PC-9 (cell line): ENCODE results near the gene SLC6A15.

ENCODE experiments used
- EZH2 ChIP-seq: fragments of 200-600 bp; sonication (generic); IDR thresholded peaks from 2 replicates; pipeline ENCODE4 v1.8.0; 2017; ENCODE audit warnings: antibody characterized with exemption, low read depth
- TF ChIP-seq, protein P1 (sequence below): fragments of 200-600 bp; sonication (generic); conservative IDR thresholded peaks from 2 replicates; pipeline ENCODE4 v1.6.1; 2017; ENCODE audit warnings: mixed run types, antibody characterized with exemption, mild to moderate bottlenecking, moderate library complexity

- TF ChIP-seq, protein P1, sequence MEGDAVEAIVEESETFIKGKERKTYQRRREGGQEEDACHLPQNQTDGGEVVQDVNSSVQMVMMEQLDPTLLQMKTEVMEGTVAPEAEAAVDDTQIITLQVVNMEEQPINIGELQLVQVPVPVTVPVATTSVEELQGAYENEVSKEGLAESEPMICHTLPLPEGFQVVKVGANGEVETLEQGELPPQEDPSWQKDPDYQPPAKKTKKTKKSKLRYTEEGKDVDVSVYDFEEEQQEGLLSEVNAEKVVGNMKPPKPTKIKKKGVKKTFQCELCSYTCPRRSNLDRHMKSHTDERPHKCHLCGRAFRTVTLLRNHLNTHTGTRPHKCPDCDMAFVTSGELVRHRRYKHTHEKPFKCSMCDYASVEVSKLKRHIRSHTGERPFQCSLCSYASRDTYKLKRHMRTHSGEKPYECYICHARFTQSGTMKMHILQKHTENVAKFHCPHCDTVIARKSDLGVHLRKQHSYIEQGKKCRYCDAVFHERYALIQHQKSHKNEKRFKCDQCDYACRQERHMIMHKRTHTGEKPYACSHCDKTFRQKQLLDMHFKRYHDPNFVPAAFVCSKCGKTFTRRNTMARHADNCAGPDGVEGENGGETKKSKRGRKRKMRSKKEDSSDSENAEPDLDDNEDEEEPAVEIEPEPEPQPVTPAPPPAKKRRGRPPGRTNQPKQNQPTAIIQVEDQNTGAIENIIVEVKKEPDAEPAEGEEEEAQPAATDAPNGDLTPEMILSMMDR, result no peak
- TF ChIP-seq EZH2, result no peak
Measured at GRCh38 chr12:84922693-84923092, 10.1 kb upstream of the SLC6A15 start.
